HG02973 (cell line): Measurements from ENCODE around the gene BAHD1.

Source experiments
- ATAC-seq: cut with Tn5 transposase; IDR thresholded peaks from one replicate; pipeline ENCODE4 v1.9.1; 2021; ENCODE audit warnings: moderate library complexity; ENCODE audit not compliant: unreplicated experiment

Gene BAHD1

DNA sequence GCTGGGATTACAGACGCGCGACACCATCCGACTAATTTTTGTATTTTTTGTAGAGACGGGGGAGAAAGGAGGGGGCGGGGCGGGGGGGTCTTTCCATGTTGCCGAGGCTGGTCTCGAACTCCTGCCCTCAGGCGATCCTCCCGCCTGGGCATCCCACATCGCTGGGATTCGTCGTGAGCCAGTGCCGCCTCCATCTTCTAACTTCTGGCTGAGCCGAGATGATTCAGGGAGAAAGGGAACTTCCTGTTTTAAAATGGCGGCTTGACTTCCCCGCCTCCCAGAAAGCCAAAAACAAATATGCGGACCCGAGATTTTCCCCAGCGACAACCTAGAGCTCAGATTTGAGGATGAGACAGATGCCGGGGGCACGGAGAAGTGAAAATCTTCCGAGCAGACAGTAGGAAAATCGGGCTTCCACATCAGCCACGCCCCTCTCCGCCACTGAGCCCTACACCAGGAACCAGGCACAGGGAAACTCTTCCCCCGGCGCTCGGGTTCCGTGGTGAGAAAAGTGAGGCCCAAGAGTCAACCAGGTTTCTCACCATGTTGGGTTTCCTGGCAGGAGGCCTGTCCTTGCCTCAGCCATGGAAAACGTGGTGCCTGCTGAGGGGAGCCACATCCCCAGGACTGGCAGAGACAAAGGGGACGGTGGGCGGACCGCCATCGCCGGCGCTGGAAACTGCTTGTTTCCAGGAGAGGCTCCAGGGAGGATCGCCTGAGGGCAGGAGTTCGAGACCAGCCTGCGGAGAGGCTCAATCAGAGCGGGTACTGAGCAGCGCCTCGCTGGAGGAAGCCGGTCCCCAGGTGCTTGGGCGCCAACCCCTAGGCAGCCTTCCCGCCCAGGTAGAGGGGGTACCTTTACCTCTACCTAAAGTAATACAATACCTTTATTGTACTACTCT is 48.8 kb downstream of the BAHD1 start:
- ATAC-seq = no peak

- no peak for ATAC-seq
These were observed 52.5 kb downstream of the BAHD1 start for GRCh38 chr15:40493089-40493840.

GRCh38 chr15:40495516-40495915 is 54.8 kb downstream of the BAHD1 start:
- no peak for ATAC-seq

DNA sequence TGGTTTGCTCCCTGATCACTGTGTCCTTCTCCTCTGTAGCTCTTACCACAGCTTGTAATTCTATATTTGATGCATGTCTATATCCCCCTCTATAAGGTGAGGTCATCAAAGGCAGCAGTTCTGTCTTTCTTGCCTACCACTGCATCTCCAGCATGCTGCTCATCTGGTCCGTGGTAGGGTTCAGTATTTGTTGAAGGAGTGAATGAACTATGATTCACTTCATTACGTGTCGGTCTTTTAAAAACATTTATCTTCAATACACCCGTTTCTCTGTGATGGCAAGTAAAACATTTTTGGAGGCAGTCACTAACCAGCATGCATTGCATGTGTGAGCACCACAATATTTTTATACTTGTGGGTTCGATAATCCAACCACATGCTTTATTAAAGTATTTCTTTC is 57.7 kb downstream of the BAHD1 start:
- no peak for ATAC-seq

DNA sequence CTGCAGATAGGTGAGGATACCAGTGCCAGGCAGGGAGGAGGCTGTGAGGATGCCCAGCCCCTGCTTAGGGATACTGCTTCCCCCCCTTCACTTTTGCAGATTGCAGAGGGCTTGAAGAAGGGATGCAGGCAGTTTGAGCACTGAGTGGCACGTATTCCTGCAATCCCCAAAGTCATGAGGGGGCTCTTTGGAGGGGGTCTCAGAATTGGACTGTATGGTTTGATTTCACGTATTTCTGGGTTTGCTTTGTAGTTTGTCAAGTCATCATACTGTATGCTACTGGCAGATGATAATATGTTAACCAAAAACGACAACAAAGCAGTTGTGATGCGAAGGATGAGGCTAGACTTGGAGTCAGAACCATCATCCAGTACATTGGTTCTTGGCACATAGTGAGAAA is 58.1 kb downstream of the BAHD1 start:
- ATAC-seq = no peak

GRCh38 chr15:40499931-40500330 is 59.2 kb downstream of the BAHD1 start:
- ATAC-seq = no peak

DNA sequence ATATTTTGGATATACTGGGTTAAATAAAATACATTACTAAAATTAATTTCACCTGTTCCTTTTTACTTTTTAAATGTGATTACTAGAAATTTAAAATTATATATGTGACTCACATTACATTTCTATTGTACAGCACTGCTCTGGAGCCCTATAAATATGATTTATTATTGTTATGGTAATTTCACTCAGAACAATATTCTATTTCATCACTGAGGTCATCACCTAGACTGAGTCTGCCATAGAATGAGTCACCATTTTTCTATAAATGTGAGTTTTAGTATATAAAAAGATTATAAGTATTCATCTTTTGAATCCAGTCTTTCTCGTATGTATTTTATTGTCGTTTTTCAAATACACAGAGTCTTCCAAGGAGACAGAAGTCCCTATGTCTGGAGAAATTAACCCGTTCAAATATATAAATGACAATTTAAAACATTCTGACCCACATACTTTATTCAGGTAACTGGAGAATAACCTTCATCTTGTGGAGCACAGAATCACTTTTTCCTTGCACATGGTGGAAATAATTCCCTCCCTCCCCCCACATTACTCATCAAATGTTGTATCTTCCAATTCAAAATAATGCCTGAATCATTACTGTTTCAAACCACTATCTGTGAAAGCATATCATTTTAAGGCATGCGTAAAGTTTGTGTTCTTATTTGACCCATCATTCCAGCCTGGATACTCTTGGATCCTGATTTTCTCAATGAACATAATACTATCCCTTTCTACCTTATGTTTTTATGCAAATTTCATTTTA is 60.0 kb downstream of the BAHD1 start:
- no peak for ATAC-seq

DNA sequence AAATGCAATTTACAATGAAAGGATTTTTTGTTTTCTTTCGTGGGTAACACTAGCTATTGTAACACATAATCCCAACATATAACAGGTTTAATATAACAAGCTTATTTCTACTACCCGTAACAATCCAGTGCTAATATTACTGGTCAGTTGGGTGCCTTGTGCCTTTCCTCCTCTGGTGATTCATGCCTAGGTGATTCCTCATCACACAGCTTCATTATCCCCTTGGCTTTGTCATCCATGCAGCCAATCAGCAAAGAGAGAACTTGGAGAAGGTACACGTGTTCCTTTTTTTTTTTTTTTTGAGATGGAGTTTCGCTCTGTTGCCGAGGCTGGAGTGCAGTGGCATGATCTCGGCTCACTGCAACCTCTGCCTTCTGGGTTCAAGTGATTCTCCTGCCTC is 60.7 kb downstream of the BAHD1 start:
- no peak for ATAC-seq

- peak; percentile 55 for ATAC-seq
These were observed 66.3 kb downstream of the BAHD1 start for GRCh38 chr15:40506964-40507571.

DNA sequence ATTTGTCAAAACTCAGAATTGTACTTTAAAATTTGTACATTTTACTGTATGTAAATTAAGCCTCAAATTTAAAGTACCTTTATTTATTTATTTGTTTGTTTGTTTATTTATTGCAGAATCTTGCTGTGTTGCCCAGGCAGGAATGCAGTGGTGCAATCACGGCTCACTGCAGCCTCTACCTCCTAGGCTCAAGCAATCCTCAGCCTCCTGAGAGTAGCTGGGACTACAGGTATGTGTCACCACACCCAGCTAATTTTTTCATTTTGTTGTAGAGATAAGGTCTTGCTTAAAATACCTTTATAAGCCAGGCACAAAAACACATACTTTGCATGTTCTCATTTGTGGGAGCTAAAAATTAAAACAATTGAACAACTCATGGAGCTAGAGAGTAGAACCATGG is 67.5 kb downstream of the BAHD1 start:
- no peak for ATAC-seq

DNA sequence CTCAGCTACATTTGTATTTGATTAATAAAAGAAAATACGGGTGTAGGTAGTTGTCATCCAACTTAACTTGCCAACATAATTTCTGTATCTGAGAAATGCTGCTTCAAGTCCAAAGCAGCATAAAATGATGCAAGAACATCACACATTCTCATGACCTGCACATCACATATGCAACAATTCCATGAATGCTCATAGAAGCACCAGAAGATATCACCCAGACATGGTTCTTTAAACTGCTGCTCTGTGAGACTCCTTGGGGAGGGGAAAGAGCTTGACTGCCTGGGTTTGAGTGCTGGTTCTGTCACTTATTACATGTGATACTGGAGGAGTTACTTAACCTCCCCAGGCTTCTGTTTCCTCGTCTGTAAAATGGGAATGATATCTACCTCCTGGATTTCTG is 69.4 kb downstream of the BAHD1 start:
- ATAC-seq = no peak

DNA sequence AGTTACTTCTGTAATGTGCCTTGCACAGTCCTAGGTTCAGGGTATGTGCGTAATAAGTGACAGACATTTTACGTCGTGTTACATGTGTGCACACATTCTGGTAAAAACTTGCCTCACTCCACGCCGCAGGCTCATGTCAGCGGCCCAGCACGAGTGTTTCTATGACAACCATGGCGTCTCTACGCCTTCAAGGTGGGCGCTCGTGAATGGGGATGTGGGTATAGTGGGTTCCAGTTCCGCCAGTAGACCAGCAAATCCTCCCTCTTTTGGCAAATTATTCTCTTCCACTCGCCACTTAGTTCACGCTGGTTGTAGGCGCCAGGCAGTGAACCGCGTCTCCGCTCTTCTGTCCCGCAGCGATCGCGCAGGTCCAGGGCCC is 70.3 kb downstream of the BAHD1 start:
- no peak for ATAC-seq

DNA sequence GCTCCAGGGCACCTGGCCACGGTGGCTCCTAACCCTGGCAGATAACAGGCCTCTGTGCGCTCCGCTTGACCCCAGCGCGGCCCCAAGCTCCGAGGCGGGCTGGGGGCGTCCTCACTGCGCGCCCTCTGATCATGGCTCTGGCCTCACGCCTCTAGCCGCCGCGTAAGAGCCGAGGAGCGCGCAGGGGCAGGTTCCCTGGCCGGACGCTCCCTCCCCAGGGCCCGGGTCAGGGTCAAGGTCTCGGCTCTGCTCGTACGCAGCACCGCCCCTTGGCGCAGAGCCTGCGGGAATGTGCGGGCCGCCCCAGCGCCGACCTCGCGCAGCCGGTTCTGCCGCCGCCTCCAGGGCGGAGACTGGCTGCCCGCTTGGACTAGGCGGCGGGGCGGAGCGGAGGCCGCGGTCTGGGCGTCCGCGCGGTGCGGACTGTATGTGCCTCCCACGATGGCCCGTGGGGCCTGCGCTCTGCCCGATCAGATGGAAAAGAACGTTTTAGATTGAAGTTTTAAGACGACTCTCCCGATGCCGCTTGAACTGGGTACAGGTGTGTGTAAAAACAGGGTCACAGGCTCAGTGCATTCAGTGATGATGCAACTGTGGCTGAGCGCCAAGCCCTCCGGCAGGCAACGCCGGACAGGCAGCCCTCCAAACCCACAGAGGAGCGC is 70.8 kb downstream of the BAHD1 start:
- ATAC-seq = no peak

GRCh38 chr15:40512440-40512839 is 71.7 kb downstream of the BAHD1 start:
- ATAC-seq = no peak

DNA sequence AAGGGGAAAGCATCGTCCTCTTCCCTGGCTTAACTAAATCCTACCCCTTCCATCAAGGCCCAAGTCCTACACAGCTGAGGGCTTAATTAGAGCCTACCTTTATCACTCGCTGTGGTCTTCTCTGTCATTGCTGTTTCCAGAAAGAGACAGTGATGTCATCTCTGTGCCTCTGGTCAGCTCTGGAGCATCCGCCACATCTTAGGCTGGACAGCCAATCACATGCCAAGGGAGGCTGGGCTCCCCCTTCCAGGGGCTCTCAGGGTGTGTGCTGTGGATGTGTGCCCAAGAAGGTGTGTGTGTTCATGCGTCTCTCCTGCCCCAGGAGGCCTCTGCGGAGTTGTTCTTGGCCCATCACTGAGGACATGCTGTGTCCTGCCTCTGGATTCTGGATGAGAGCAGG is 72.9 kb downstream of the BAHD1 start:
- ATAC-seq = no peak

- ATAC-seq = no peak
These were observed 75.6 kb downstream of the BAHD1 start for GRCh38 chr15:40516322-40516721.
